ENCODE data around the gene IBA57. TPM values are rescaled to one million over a fixed set of nuclear protein-coding genes. Genes with fewer than 3 reads are reported as not detected.

The IBA57 gene
- 5.3 TPM for polyA plus RNA-seq (ENCODE audit: insufficient read length)

GRCh38 chr1:228165372-228166169 lies at the start of gene IBA57:
Gene IBA57, plus strand, starts transcription at chr1:228165804. Its CDS starts 13 bp downstream, at chr1:228165817.
- DNase-seq, result peak; percentile 99

DNA sequence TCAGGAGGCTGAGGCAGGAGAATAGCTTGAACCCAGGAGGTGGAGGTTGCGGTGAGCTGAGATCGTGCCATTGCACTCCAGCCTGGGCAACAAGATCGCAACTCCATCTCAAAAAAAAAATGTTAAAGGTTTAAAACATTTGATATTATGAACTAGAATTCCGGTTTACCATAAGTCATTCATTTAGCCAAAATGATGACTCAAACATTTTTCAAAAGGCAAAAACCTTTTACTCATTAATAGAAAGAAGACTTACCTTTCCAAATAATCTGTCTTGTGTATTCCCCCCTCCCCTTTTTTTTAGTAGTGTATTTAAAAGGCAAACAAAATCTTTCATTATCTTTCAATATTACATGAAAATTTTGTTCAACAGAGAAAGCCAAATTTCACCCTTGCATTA lies 48.3 kb upstream of the IBA57 start:
- no peak for DNase-seq

DNA sequence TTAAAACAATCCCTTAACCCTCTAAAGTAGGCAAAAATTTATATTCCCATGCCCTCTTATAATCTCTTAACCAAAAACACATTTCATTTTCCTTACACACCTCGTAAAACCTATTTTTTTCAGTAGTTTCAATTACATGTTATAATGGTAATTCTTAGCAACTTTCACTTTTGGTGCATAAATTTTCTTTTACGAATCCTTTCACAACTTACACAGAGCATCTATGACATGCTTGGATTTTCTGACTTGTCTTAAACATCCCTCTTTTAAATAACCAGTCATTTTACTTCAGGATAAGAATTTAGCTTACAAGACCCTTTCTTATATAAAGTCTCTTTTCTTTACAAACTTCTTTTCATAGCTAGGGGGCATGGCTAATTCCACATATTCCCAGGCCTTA lies 47.6 kb upstream of the IBA57 start:
- no peak for DNase-seq

GRCh38 chr1:228120351-228120750 lies 45.3 kb upstream of the IBA57 start:
- DNase-seq, result no peak

DNA sequence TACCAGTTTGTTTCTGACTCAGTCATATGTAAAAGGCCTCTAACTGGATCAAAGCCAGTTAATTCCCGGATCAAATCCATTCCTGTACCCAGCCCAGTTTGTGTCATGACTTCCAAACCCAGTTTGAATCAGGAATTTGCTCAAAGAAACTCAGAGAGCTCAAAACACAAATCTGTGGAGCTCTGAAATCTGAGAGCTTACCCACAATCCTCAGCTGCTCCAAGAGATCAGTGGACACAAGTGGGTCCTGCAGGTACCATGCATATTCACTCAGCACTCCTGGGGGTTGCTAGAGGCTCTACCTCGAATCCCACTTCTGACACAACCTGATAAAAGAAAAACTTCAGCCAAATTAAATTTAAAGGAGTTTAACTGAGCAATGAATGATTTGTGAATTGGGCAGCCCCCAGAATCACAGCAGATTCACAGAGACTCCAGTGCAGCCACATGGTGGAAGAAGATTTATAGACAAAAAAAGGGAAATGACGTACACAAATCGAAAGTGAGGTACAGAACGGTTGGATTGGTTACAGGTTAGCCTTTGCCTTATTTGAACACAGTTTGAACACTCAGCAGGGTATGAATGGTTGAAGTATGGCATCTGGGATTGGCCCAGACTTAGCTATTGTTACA lies 44.6 kb upstream of the IBA57 start:
- no peak for DNase-seq

DNA sequence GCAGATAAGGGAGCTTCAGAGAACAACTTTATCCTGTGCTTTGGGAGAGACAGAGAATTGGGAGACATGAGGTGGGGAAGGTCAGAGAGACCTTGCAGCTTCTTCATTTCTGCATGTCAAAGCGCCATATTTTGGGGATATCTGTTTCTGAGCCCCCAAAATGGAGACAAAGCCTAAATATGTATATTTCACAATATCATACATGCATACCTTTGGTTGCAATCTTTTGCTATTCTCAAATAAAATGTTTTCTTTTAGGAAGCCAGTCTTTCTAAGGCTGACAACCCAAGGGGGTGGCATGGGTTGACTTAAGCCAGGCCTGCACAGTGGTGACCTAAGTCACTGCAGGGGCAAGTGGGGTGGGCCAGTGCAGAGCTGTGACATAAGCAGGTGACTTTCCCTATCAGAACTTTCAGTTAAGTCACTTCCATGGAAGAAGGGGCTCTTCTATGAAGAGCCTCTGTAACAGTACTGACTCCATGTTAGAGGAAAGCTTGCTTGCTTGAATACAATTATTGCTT lies 42.6 kb upstream of the IBA57 start:
- DNase-seq, result no peak

GRCh38 chr1:228123505-228123904 lies 42.1 kb upstream of the IBA57 start:
- DNase-seq, result no peak

DNA sequence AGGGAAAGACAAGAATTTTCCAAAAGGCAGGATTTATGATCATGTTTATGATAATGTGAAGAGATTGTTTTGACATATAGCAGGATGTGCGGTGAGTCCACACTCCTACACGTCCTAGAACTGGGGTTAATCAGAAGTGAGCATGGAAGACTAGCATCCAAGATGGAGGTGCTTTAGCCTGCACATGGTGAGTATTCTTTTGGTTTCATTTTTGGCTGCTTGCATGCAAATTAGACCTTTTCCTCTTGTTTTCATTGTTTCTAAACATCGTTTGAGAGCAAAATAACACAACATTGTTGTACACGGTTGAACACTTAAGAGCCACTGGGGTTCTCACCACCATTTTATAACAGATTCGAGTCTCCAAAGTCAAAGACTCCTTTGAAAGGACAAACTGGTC lies 40.4 kb upstream of the IBA57 start:
- no peak for DNase-seq

- no peak for DNase-seq
Measured at GRCh38 chr1:228131766-228132165, 33.8 kb upstream of the IBA57 start.

DNA sequence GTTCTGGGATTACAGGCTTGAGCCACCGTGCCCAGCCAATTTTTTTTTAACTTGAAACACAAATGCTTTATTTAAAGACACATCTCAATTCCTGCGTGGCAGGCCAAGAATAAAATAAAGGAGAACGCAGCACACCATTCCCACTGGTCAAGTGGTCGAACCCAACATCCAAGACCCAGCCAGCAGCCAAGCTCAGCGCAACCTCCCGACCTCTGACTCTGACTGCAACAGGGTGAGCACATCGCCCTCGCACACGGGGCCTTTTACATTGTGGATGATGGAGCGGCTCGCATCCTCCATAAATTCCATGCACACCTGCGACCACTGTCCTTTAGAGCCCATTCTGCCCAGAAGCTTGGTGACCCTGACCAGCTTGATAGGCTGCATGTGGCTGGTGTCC lies 31.0 kb upstream of the IBA57 start:
- no peak for DNase-seq

DNA sequence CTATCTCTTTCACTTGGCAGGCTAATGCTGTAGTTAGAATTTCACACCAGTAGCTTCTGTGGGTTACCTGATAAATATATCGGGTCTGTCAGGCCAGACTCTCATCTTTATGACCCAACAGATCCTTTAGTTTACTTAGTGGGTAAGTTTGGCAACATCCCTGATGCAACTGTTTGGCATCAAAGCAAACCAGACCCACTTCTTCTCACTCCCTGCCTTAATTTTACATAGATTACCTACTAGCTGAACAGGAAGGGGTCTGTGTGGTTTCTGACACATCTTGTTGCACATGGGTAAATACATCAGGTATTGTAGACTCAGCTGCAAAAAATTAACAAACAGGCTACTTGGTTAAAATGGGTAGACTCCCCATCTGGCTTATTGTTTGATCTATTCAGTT lies 28.7 kb upstream of the IBA57 start:
- DNase-seq, result no peak

- DNase-seq, result no peak
Measured at GRCh38 chr1:228139406-228139930, 26.1 kb upstream of the IBA57 start.

DNA sequence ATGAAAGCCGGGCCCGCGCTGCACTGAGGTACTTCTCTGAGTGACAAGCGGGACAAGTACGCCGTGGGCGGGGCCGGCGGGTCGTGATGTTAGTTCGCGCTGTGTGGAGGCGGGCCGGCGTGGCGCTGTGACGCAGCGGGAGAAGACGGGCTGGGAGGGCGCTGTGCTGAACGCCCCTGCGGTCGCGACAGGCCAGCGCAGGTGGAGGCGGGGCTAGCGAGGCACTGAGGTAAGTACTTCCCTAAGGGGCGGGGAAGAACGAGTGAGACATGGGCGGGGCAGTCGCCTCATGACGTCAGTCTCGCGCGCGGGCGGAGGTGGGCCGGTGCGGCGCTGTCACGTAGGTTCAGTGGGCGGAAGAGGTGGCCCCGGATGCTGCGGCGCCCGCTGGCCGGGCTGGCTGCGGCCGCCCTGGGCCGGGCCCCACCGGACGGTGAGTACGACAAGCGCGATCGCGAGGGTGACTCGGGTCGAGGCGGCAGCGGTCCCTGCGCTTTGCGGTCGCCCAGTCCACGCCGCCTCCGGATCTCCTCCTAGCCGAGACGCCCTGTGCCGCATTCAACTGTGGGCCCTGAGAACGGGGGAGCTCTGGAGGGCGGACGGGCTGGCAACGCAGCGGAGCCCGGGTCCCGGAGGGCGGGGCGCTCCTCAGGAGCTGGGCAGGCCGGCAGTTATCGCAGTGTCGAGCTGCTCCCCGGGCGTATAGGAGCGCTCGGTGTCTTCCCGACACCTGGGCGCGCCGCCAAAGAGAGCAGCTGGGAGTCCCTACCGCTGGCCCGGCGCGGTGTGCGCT lies 25.5 kb upstream of the IBA57 start, which contains the start of gene GUK1:
GUK1 (plus strand) TSS at position 349 of the 793 bp plus-strand sequence; CDS start at position 373, 24 bp downstream.
- peak; percentile 97 for DNase-seq

- DNase-seq, result no peak
Measured at GRCh38 chr1:228140724-228141225, 24.8 kb upstream of the IBA57 start.

DNA sequence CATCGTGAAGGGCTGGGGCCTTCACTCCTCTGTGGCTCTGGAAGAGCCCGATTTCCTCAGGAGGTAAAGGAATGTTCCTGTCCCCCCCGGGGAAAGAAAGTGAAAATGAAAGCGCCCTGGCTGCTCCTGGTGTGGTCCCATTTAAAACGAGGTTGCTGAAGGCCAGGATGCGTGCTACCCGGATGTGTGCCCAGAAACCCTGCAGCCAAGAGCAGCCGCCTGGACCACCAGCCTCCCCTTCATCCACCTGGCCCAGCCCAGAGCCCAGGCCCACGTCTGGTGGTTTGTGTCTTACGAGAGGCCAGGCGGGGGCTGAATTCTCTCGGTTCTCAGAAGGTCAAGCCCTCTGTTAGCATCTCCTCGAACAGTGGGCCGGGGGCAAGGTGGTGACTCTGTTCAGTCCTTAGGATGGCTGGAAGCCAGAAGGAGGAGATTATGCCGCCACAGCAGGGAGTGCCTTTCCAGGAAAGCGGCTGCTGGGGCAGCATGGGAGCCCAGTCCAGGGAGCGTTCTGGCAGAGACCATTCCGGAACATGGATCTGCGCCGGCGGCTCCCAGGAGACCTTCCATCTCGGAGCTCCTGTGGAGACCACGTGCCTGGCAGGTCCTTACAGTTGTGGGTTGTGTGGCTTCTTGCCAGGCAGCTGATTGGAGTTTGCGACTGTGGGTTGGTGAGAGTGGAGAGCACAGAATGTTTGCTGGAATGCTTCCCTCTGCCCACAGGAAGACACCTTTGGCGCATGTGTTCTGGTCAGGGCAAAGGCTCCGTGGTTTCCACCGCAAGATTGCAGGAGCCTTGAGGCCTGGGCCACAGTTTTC lies 24.2 kb upstream of the IBA57 start:
- no peak for DNase-seq

GRCh38 chr1:228142155-228142691 lies 23.4 kb upstream of the IBA57 start:
- DNase-seq, result no peak

- no peak for DNase-seq
Measured at GRCh38 chr1:228142701-228143136, 22.9 kb upstream of the IBA57 start.

GRCh38 chr1:228143480-228144192 lies 22.0 kb upstream of the IBA57 start:
- no peak for DNase-seq

DNA sequence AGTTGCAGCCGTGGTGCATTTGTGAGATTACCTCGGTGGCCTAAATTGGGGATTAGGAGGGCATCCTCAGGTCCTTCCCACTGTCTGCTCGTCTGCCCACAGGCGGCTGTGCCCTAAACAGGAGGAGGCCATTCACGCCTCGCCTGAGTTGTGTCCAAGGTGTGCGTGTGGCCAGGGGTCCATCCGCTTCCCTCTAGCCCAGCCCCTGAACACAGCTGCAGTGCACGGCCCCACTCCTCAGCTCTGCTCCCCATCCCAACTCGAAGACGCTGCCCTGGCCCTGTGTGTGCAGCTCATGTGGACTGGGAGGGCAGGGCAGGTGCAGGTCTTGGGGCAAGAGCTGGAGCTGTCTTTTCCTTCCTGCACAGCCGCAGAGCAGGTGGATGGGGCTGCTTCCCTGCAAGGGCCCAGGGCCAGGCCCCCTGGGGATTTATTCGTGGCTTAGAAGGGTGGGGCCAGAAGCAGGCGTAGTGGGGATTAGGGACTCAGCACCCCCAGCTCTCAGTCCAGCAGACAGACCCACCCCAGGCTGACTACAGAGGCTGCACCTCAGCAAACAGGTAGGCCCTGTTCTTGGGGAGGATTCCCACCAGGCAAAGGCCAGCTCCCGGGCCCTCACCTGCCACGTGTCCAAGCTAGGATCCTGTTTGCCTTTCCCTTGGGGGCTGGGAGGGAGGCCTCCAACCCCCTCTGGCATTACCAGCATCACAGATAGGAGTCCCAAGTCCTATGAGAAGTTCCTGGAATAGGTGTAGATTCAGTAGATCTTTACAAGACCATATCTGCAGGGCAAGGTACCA lies 21.2 kb upstream of the IBA57 start:
- DNase-seq, result no peak

GRCh38 chr1:228144993-228145343 lies 20.6 kb upstream of the IBA57 start:
- DNase-seq, result no peak

All from hindlimb muscle (tissue), 1 donor.